LNCaP clone FGC (cell line): ENCODE data around the gene VSIR.

Experiments used
- DNase-seq: peaks from one replicate; pipeline ENCODE4 v3.0.0-alpha.2; 2011; ENCODE audit warnings: low read depth
- H3K4me3 ChIP-seq: 2 replicates; pipeline ENCODE4 v1.5.1; 2011; ENCODE audit warnings: mild to moderate bottlenecking, low read depth, low read length, control low read depth
- TF ChIP-seq, protein P1 (sequence below): IDR thresholded peaks from 2 replicates; pipeline ENCODE4 v1.5.1; 2012; ENCODE audit warnings: mild to moderate bottlenecking; ENCODE audit not compliant: control insufficient read depth, insufficient read depth; ENCODE audit errors: extremely low read depth

VSIR gene

DNA sequence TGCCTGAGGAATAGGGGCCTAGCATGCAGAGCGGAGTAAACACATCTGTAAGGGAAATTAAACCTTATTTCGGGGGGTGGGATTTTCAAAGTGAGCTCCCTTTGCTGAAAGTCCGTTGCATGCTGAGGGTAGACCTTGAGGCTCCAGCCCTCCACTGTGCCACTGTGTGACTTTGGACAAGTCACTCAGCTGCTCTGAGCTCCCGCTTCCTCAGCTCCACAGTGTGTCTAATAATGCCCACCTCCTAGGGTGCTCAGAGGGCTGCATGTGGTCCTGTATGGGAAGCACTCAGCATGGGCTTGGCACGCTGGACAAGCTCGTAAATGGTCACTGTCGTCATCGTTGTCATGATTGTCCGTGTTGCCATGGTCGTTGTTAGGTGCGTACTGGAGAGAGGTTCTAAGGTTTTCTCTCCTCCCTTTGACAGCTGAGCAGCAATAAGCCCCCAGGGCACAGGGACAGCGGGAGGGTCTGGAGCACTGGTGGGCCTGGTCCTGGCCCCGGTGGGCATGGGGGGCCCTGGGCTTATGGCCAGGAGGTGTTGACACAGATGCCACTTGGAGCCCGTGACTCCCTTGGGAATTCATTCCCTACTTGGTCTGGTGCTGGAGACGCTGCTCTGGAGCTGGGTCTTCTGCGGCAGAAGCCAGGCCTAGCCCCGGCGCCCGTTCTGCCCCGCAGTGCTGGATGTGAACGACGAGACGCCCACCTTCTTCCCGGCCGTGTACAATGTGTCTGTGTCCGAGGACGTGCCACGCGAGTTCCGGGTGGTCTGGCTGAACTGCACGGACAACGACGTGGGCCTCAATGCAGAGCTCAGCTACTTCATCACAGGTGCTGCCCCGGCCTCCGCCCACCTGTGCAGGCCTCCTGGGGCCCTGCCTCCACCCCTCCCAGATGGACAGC is 66.9 kb downstream of the VSIR start:
- H3K4me3 ChIP-seq: no peak overlapping the region
- TF ChIP-seq, protein P1, sequence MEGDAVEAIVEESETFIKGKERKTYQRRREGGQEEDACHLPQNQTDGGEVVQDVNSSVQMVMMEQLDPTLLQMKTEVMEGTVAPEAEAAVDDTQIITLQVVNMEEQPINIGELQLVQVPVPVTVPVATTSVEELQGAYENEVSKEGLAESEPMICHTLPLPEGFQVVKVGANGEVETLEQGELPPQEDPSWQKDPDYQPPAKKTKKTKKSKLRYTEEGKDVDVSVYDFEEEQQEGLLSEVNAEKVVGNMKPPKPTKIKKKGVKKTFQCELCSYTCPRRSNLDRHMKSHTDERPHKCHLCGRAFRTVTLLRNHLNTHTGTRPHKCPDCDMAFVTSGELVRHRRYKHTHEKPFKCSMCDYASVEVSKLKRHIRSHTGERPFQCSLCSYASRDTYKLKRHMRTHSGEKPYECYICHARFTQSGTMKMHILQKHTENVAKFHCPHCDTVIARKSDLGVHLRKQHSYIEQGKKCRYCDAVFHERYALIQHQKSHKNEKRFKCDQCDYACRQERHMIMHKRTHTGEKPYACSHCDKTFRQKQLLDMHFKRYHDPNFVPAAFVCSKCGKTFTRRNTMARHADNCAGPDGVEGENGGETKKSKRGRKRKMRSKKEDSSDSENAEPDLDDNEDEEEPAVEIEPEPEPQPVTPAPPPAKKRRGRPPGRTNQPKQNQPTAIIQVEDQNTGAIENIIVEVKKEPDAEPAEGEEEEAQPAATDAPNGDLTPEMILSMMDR: no peak
- no peak for DNase-seq

DNA sequence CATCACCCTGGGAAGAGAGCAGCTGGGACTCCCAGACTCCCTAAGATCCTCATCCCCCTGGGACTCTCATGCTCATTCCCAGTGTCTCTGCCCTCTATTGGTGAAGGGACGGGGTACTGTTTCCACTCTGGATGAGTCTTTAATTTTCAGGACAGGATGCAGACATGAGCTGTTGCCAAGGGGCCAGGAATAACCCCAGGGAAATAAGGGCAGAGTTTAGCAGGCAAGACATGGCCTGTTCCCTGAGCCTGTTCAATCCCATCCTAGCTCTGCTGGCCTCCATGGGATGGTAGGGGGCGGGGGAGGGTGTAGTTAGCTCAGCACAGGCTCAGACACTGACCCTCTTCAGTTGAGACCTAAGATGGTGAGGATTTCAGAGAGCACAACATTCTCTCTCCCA is 67.7 kb downstream of the VSIR start:
- DNase-seq: no peak
- no peak overlapping the region for H3K4me3 ChIP-seq
- TF ChIP-seq, protein P1: no peak

DNA sequence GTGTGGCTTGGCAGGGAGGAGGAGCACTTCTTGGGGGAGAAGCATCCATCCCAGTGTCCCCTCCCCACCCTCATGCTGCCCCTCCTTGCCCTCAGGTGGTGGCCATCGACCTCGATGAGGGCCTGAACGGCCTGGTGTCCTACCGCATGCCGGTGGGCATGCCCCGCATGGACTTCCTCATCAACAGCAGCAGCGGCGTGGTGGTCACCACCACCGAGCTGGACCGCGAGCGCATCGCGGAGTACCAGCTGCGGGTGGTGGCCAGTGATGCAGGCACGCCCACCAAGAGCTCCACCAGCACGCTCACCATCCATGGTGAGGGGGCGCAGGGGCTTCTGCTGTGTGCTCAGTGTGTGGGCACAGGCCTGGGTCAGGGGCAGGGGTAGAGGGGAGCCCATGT is 68.5 kb downstream of the VSIR start:
- no peak for DNase-seq
- TF ChIP-seq, protein P1: no peak
- H3K4me3 ChIP-seq: no peak overlapping the region

DNA sequence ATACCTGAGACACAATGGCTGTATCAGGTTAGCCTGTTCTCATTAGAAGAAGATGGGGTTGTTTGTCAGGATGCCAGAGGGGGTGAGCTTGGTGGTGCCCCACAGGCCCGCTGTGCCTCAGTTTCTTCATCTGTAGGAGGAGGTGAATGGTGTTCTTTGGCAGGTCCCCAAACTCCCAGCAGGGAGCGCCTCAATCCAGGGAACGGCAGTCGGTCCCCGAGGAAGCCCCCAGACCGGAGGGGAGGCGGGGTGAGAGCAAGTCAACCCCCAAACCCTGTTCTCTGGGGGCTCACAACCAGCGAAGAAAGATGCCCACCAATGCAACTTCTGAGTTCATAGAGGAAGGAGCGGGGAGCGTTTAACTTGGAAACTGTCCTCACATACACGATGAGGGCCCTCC is 69.7 kb downstream of the VSIR start:
- no peak for DNase-seq
- TF ChIP-seq, protein P1: no peak
- H3K4me3 ChIP-seq: no peak overlapping the region

DNA sequence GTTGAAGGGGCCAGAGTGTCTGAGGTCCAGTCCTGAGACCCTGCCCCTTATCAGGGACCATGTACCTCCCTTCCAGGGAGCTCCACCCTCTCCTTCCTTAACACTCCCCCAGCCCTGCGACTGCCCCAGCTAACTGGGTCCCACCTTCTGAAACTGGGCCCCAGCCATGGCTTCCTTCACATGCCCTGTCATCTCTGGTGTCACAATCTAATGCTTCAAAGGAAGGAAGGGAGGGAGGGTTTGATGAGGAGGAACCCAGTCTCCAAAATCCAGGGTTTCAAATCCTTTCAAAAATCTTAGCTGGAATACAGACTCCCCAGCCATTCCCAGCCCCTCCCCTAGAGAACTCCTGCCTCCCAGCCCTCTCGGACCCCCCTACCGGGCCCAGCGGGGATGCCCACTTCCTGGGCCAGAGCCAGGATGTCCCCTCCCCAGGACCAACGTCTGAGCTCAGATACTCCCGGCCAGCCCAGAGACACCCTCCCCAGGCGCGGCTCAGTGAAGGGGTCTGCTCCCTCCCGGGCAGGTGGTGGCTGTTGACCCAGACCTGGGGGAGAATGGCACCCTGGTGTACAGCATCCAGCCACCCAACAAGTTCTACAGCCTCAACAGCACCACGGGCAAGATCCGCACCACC is 71.7 kb downstream of the VSIR start:
- TF ChIP-seq, protein P1: no peak
- no peak for DNase-seq
- no peak overlapping the region for H3K4me3 ChIP-seq

DNA sequence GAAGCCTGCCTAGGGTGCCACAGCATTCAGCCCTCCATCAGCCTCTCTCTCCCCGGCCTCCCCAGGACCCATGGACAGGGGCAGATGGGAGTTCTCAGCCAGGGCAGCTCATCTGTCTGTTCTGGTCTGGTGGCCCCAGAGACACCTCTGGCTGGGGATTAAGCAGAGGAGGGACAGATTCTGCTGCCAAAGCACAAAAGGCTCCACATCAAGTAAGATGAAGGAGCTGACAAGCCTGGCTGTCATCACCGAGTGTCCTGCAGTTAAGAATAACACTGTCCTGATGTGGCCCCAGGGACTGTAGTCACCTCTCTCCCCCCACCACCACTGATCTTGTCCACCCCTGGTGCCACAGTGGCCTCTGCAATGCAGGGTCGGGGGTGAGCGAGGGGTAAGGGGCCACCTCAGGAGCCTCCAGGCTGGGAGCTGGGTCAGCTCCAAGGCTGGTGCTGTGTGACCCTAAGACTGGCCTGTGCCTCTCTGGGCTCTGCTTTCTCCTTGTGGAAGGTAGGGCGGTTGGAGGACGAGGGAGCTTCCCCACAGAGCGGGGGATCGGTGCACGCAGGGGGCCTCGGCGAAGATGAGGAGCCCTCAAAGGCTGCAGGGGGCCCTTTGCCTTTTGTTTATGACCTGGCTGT is 72.5 kb downstream of the VSIR start:
- DNase-seq: no peak
- TF ChIP-seq, protein P1: no peak
- H3K4me3 ChIP-seq: no peak overlapping the region
